Panc1 (cell line): ENCODE results near the gene CYSRT1. TPM values are rescaled to one million over a fixed set of nuclear protein-coding genes. Genes with fewer than 3 reads are reported as not detected.
A peak's percentile ranks its signal among the peaks of the same experiment; 100 is the strongest.

Source experiments
- ATAC-seq: fragments of 200-7000 bp; cut with Tn5 transposase; 2 replicates; pipeline ENCODE4 v1.9.1; 2020; ENCODE audit warnings: mild to moderate bottlenecking, moderate library complexity
- BruUV-seq: library from RNA; stranded (reverse); fragments of 400-500 nt; replicated peaks from 2 replicates; lab custom pipeline; 2021; lab: Mats Ljungman, UMichigan
- CTCF ChIA-PET: fragments of 300-600 bp; sonication (Branson Sonifier 250); formaldehyde crosslinking; loops from one replicate; lab custom pipeline; 2022; ENCODE audit warnings: antibody characterized with exemption; lab: Charles Lee
- POLR2A ChIA-PET: fragments of 300-600 bp; sonication (Branson Sonifier 250); formaldehyde crosslinking; loops from one replicate; lab custom pipeline; 2022; ENCODE audit warnings: antibody characterized with exemption; lab: Charles Lee
- DNase-seq: peaks from one replicate; pipeline ENCODE4 v3.0.0-alpha.2; 2010; ENCODE audit warnings: low read depth, low spot score
- H3K27ac ChIP-seq: 2 replicates; pipeline ENCODE4 v1.5.1; 2011; ENCODE audit warnings: mild to moderate bottlenecking, low read length, inconsistent platforms
- H3K27me3 ChIP-seq: fragments of 200-500 bp; sonication (Bioruptor generic); 2 replicates; pipeline ENCODE4 v1.6.0; 2014; ENCODE audit warnings: low read length, inconsistent platforms; ENCODE audit not compliant: control insufficient read depth, insufficient read depth
- H3K36me3 ChIP-seq: fragments of 200-500 bp; sonication (Bioruptor generic); 2 replicates; pipeline ENCODE4 v1.5.1; 2014; ENCODE audit warnings: inconsistent platforms, mild to moderate bottlenecking, low read length, moderate library complexity; ENCODE audit not compliant: control insufficient read depth, insufficient read depth
- H3K4me1 ChIP-seq: 2 replicates; pipeline ENCODE4 v1.5.1; 2011; ENCODE audit warnings: inconsistent platforms, mild to moderate bottlenecking, low read length, moderate library complexity; ENCODE audit not compliant: control insufficient read depth, insufficient read depth
- H3K4me3 ChIP-seq, 2 experiments: 2 replicates each; pipeline ENCODE4 v1.5.1; 2011 to 2012; ENCODE audit warnings: low read depth in 2 of 2, low read length in 2 of 2, mild to moderate bottlenecking in 2 of 2, inconsistent platforms in 1 of 2, moderate library complexity in 1 of 2
- H3K9me3 ChIP-seq: fragments of 200-500 bp; sonication (Bioruptor generic); 2 replicates; pipeline ENCODE4 v1.5.1; 2014; ENCODE audit warnings: low read depth, mild to moderate bottlenecking, inconsistent platforms, low read length, moderate library complexity; ENCODE audit not compliant: control insufficient read depth, insufficient read depth
- CTCF ChIP-seq: fragments of 450-650 bp; IDR thresholded peaks from 2 replicates; pipeline ENCODE4 v1.5.1; 2017; ENCODE audit warnings: mild to moderate bottlenecking
- POLR2AphosphoS5 ChIP-seq: IDR thresholded peaks from 2 replicates; pipeline ENCODE4 v1.6.1; 2012; ENCODE audit warnings: mild to moderate bottlenecking, low read depth, low read length, moderate library complexity
- REST ChIP-seq, 2 experiments: IDR thresholded peaks; 2 replicates each; pipeline ENCODE4 v1.6.1; 2011 to 2012; ENCODE audit warnings: low read depth in 2 of 2, control low read depth in 1 of 2, low read length in 1 of 2, mild to moderate bottlenecking in 1 of 2, moderate library complexity in 1 of 2; ENCODE audit not compliant: insufficient read depth in 1 of 2
- SIN3A ChIP-seq: IDR thresholded peaks from 2 replicates; pipeline ENCODE4 v1.6.1; 2012; ENCODE audit warnings: low read depth, mild to moderate bottlenecking, low read length, moderate library complexity, borderline replicate concordance; ENCODE audit not compliant: insufficient read depth
- TCF7L2 ChIP-seq: IDR thresholded peaks from 2 replicates; pipeline ENCODE4 v1.6.1; 2011; ENCODE audit warnings: mild to moderate bottlenecking, low read depth, low read length, inconsistent platforms
- in situ Hi-C: cut with HindIII; loops from 2 replicates; pipeline ENCODE4 v1.10.0; 2016; ENCODE audit warnings: low sequenced_read_pairs, low pct_unique_long_range_greater_than_20kb
- intact Hi-C: fragments of 100-400 bp; cut with micrococcal nuclease; formaldehyde crosslinking; loops from one replicate; pipeline ENCODE4 v1.10.0; 2022; ENCODE audit not compliant: unreplicated experiment
- total RNA-seq: library from RNA; stranded (reverse); gene quantifications from one replicate; pipeline ENCODE4 v1.2.1, GENCODE V29; 2021; ENCODE audit not compliant: unreplicated experiment

CYSRT1 gene
- total RNA-seq, 1 experiment from 2014 or later = 0.67 TPM

- no peaks in the 10 kb centered on the region for H3K36me3 ChIP-seq
- no peak overlapping the region for H3K27ac ChIP-seq
- H3K4me3 ChIP-seq = no peak overlapping the region
- peak; percentile 70 for ATAC-seq
- CTCF ChIA-PET = interaction anchor here (0.7 to 1.0 kb wide), 3 partner anchors 51 to 62 kb away, joined by 3 to 4 read pairs (median 4); partner anchors contain the start of gene RNF224
- TF ChIP-seq CTCF = peak; percentile 78; the same call in 1 of the 2 replicates
- TF ChIP-seq REST (IDR thresholded peaks at IDR 0.05; ENCODE audit: insufficient read depth in 1 of 2, low read depth in 2 of 2, low read length in 1 of 2) = no peak
- no peak for TF ChIP-seq SIN3A
- no peak for TF ChIP-seq TCF7L2
- POLR2A ChIA-PET = interaction anchor here (0.6 to 0.9 kb wide), 2 partner anchors 25 to 47 kb away, joined by 3 to 21 read pairs; no protein-coding TSS in a partner anchor
- intact Hi-C loops (no loop called here), in situ Hi-C loops (no loop called here)
- no peaks in the 10 kb centered on the region for H3K4me1 ChIP-seq
- BruUV-seq = no TSS peak
- no peak for DNase-seq
- H3K9me3 ChIP-seq = no peaks in the 10 kb centered on the region
- no peaks in the 10 kb centered on the region for H3K27me3 ChIP-seq
Observed at GRCh38 chr9:137176302-137177182, 48.4 kb upstream of the CYSRT1 start.

- Histone ChIP-seq H3K4me3 (no peak overlapping the region), H3K9me3 (no peaks in the 10 kb centered on the region), H3K27ac (no peak overlapping the region), H3K27me3 (no peaks in the 10 kb centered on the region), H3K36me3 (no peaks in the 10 kb centered on the region), H3K4me1 (no peaks in the 10 kb centered on the region)
- BruUV-seq = no TSS peak
- intact Hi-C loops (no loop called here), in situ Hi-C loops (no loop called here)
- ChIA-PET CTCF (no interaction called here), POLR2A (no interaction called here)
- TF ChIP-seq REST (IDR thresholded peaks at IDR 0.05; ENCODE audit: insufficient read depth in 1 of 2, low read depth in 2 of 2, low read length in 1 of 2) (no peak), CTCF (no peak), TCF7L2 (no peak), POLR2AphosphoS5 (no peak), SIN3A (no peak)
- ATAC-seq = no peak; the same call in 1 of the 2 replicates
- no peak for DNase-seq
Observed at GRCh38 chr9:137178201-137178938, 46.6 kb upstream of the CYSRT1 start.
